ENCODE results near the gene ZNF358.

ZNF358 gene

DNA sequence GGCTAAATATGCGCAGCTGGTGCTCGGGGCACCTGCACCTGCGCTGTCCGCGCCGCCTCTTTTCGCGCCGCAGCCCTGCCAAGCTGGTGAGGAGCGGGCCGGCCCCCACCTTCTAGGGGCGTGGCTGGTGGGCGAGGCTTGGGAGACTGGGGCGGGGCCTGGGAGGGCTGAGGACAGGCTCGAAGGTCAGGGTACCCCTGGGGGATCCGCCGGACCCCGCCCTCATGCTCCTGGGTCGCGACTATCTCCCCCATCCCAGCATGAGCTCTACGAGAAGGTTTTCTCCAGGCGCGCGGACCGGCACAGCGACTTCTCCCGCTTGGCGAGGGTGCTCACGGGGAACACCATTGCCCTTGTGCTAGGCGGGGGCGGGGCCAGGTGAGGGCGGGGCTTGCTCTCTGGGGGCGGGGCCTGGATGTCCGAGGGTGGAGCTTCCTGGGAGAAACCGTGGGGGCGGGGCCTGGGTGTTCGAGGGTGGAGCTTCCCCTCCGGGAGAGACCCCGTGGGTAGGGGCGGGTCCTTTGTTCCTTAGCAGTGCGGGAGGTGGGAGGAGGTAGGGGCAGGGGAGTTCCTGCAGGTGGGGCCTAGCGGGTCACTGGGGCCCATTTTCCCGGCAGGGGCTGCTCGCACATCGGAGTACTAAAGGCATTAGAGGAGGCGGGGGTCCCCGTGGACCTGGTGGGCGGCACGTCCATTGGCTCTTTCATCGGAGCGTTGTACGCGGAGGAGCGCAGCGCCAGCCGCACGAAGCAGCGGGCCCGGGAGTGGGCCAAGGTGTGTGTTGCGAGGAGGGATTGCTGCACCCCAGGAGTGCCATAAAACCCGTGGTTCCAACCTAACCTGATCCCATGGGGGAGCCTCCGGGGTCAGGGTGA, 39.3 kb downstream of the ZNF358 start:
- no peak for DNase-seq (ENCODE audit: low spot score)
- in situ Hi-C loops (cut with MboI; ENCODE audit: low pct_unique_long_range_greater_than_20kb, low sequenced_read_pairs, unreplicated experiment), result loop anchor here (25.0 kb wide), 1 partner anchor 257 kb away; no protein-coding TSS in a partner anchor
- TF ChIP-seq CTCF (IDR thresholded peaks at IDR 0.05; ENCODE audit: extremely low read depth, insufficient read depth, missing control alignments), result no peak

- in situ Hi-C loops (cut with MboI; ENCODE audit: low pct_unique_long_range_greater_than_20kb, low sequenced_read_pairs, unreplicated experiment), result loop anchor here (25.0 kb wide), 1 partner anchor 255 kb away; no protein-coding TSS in a partner anchor
Observed at GRCh38 chr19:7556696-7557315, 40.9 kb downstream of the ZNF358 start.

DNA sequence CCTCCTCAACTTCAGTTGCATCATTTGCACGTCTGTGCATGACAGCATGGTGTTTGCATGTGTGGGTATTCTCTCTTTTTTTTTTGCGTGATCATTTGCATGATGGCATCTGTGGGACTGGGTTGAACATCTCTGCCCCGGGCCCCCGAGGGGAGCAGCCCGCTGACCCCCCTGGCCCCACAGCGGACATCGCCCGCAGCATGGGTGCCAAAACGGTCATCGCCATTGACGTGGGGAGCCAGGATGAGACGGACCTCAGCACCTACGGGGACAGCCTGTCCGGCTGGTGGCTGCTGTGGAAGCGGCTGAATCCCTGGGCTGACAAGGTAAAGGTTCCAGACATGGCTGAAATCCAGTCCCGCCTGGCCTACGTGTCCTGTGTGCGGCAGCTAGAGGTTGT, 42.8 kb downstream of the ZNF358 start:
- DNase-seq (ENCODE audit: low spot score), result no peak
- no peak for TF ChIP-seq CTCF (IDR thresholded peaks at IDR 0.05; ENCODE audit: extremely low read depth, insufficient read depth, missing control alignments)
- in situ Hi-C loops (cut with MboI; ENCODE audit: low pct_unique_long_range_greater_than_20kb, low sequenced_read_pairs, unreplicated experiment), result loop anchor here (25.0 kb wide), 1 partner anchor 254 kb away; no protein-coding TSS in a partner anchor

More at GRCh38 chr19:7556696-7557315, 40.9 kb downstream of the ZNF358 start:
- DNase-seq (ENCODE audit: low spot score), result no peak
- no peak for TF ChIP-seq CTCF (IDR thresholded peaks at IDR 0.05; ENCODE audit: extremely low read depth, insufficient read depth, missing control alignments)

DNA sequence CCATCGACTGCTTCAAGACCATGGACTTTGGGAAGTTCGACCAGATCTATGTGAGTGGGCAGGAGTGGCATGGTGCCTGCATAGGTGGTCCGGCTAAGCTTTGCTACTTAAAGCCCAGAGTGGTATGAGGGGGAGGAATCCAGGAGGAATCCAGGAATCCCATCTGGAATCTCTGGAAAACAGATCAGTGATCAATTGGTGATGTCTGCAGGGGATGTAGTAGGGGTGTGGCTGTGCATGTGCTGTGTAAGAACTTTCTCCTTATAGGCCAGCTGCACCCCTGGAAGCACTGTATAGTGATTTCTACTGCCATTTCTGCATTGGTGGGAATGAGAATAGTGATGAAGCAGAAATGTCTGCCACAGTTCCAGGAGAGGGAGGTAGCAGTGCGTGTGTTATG, 43.2 kb downstream of the ZNF358 start:
- no peak for TF ChIP-seq CTCF (IDR thresholded peaks at IDR 0.05; ENCODE audit: extremely low read depth, insufficient read depth, missing control alignments)
- in situ Hi-C loops (cut with MboI; ENCODE audit: low pct_unique_long_range_greater_than_20kb, low sequenced_read_pairs, unreplicated experiment), result loop anchor here (25.0 kb wide), 1 partner anchor 253 kb away; no protein-coding TSS in a partner anchor
- DNase-seq (ENCODE audit: low spot score), result no peak

- in situ Hi-C loops (cut with MboI; ENCODE audit: low pct_unique_long_range_greater_than_20kb, low sequenced_read_pairs, unreplicated experiment), result loop anchor here (25.0 kb wide), 1 partner anchor 252 kb away; no protein-coding TSS in a partner anchor
- TF ChIP-seq CTCF (IDR thresholded peaks at IDR 0.05; ENCODE audit: extremely low read depth, insufficient read depth, missing control alignments), result no peak
- peak; percentile 13 for DNase-seq (ENCODE audit: low spot score)
Observed at GRCh38 chr19:7560255-7560654, 44.4 kb downstream of the ZNF358 start.

GRCh38 chr19:7561325-7561724, 45.4 kb downstream of the ZNF358 start:
- in situ Hi-C loops (cut with MboI; ENCODE audit: low pct_unique_long_range_greater_than_20kb, low sequenced_read_pairs, unreplicated experiment), result loop anchor here (25.0 kb wide), 1 partner anchor 251 kb away; no protein-coding TSS in a partner anchor
- no peak for DNase-seq (ENCODE audit: low spot score)
- no peak for TF ChIP-seq CTCF (IDR thresholded peaks at IDR 0.05; ENCODE audit: extremely low read depth, insufficient read depth, missing control alignments)

Data from GM13977 (cell line).